Psoas muscle (tissue), 8 donors: ENCODE data around the gene SH3PXD2B. TPM values are rescaled to one million over a fixed set of nuclear protein-coding genes. Genes with fewer than 3 reads are reported as not detected.
A peak's percentile ranks its signal among the peaks of the same experiment; 100 is the strongest.

Experiments
- ATAC-seq, 4 donors: fragments of 200-7000 bp; cut with Tn5 transposase; one replicate each; pipeline ENCODE4 v1.9.1; 2020; ENCODE audit warnings: moderate library complexity in 3 of 4, mild to moderate bottlenecking in 2 of 4
- DNase-seq, 2 donors: peaks; one replicate each; pipeline ENCODE4 v3.0.0-alpha.2; 2020
- H3K27ac ChIP-seq: fragments of 200-600 bp; one replicate; pipeline ENCODE4 v1.8.0; 2022
- H3K27me3 ChIP-seq, 3 donors: fragments of 200-600 bp in 1 of 3; one replicate each; pipeline versions ENCODE4 v1.6.1 to v1.8.0; 2013 to 2022; ENCODE audit warnings: low read length in 2 of 3, mild to moderate bottlenecking in 2 of 3, moderate library complexity in 1 of 3; ENCODE audit not compliant: insufficient read depth in 3 of 3
- H3K36me3 ChIP-seq, 2 donors: fragments of 200-600 bp in 1 of 2; one replicate each; pipeline versions ENCODE4 v1.6.1 to v1.8.0; 2013 to 2022; ENCODE audit warnings: low read depth in 1 of 2, mild to moderate bottlenecking in 1 of 2, moderate library complexity in 1 of 2; ENCODE audit not compliant: insufficient read depth in 1 of 2
- H3K4me1 ChIP-seq: fragments of 200-600 bp; one replicate; pipeline ENCODE4 v1.8.0; 2022
- H3K4me3 ChIP-seq: fragments of 200-600 bp; one replicate; pipeline ENCODE4 v1.8.0; 2022; ENCODE audit warnings: mild to moderate bottlenecking
- H3K9me3 ChIP-seq: fragments of 200-600 bp; one replicate; pipeline ENCODE4 v1.8.0; 2022
- CTCF ChIP-seq: fragments of 200-600 bp; IDR thresholded peaks from one replicate; pipeline ENCODE4 v1.8.0; 2022; ENCODE audit warnings: antibody characterized with exemption
- WGBS, 3 donors: extraction: QIAGEN DNeasy Blood & Tissue Kit; methylation state at CpG; one replicate each; pipeline versions ENCODE4 v1.1.6 to v1.1.7; 2013; 5-methylcytosine and 5-hydroxymethylcytosine counted together
- intact Hi-C, 2 donors: fragments of 100-400 bp; cut with DNase I; formaldehyde crosslinking; loops; one replicate each; pipeline versions ENCODE4 v1.11.0 to v1.14.2; 2022
- long read RNA-seq, 2 donors: library from polyadenylated mRNA; unstranded; transcript quantifications; one replicate each; pipeline ENCODE4 v2.0.0, GENCODE V29; 2021
- polyA plus RNA-seq, 3 donors: library from polyadenylated mRNA; stranded (reverse); fragments of 200-250 nt; gene quantifications; one replicate each; pipeline ENCODE4 v1.2.3, GENCODE V29; 2013
- total RNA-seq, 4 donors: library from RNA; stranded (reverse); fragmentation: NEBNext Ultra II Directional in 2 of 4; extraction: Animal tissue kit (Norgen Biotek cat#: 25700) in 2 of 4; gene quantifications; one replicate each; pipeline versions ENCODE4 v1.2.1 to v1.2.4, GENCODE V29; 2021 to 2023
- donor health status: healthy with polysubstance abuse.
- donor health status: DM: no; HTN: no; CAD: no; lungs with moderate emphysema.
- donor health status: Bipolar disorder and iron deficiency.
- donor health status: healthy.
- donor health status: DM: yes; HTN: yes; CAD: no.
- donor health status: DM: no; HTN: no; CAD: no.
- donor health status: DM: no; HTN: no; CAD: no.
- donor health status: DM: yes; HTN: yes; CAD: no.

Gene SH3PXD2B
- total RNA-seq (1 to 10 TPM; 2.5 to 5.3 (median 3.0) TPM), polyA plus RNA-seq (1 to 10 TPM in 1 of 3 donors, under 1 TPM in 2; 0.58 to 2.5 (median 0.77) TPM)
- long read RNA-seq, donor 1 = 0 reads
- long read RNA-seq, donor 2 = 0 reads

- no peaks in the 10 kb centered on the region for H3K9me3 ChIP-seq
- H3K27me3 ChIP-seq = peaks cover 0 to 10% (median 4%) of the 10 kb centered on the region in 3 donors
- 3 to 8% (median 6%) methylated on average over 21 to 66 of the region's 89 CpGs for WGBS, 3 donors
- ATAC-seq (peak; percentile 39 to 61 (median 58)), DNase-seq (peak; percentile 73 to 75)
- H3K4me1 ChIP-seq = no peaks in the 10 kb centered on the region
- intact Hi-C loops = no loop called here
- TF ChIP-seq CTCF = no peak
- H3K4me3 ChIP-seq = peak within 1 kb of the TSS; percentile 79
- H3K27ac ChIP-seq = peak within 1 kb of the TSS; percentile 23
- no peaks in the 10 kb centered on the region for H3K36me3 ChIP-seq
Measured at GRCh38 chr5:172454358-172455086, at the start of gene SH3PXD2B. Gene SH3PXD2B, minus strand, starts transcription at chr5:172454525. Its CDS starts 173 bp downstream, at chr5:172454352.

GRCh38 chr5:172502969-172503368 lies 48.6 kb upstream of the SH3PXD2B start:
- ATAC-seq (no peak), DNase-seq (no peak)
- 91 to 97% (median 94%) methylated on average over 4 of the region's 4 CpGs for WGBS, 3 donors
- Histone ChIP-seq H3K9me3 (no peaks in the 10 kb centered on the region), H3K27me3 (peaks cover 0 to 7% (median 0%) of the 10 kb centered on the region in 3 donors), H3K4me1 (no peaks in the 10 kb centered on the region), H3K27ac (no peak overlapping the region), H3K36me3 (no peaks in the 10 kb centered on the region), H3K4me3 (no peak overlapping the region)
- intact Hi-C loops = no loop called here
- TF ChIP-seq CTCF = no peak

GRCh38 chr5:172502410-172502809 lies 48.1 kb upstream of the SH3PXD2B start:
- Histone ChIP-seq H3K9me3 (no peaks in the 10 kb centered on the region), H3K27me3 (peaks cover 0 to 7% (median 0%) of the 10 kb centered on the region in 3 donors), H3K4me3 (no peak overlapping the region), H3K4me1 (no peaks in the 10 kb centered on the region), H3K36me3 (no peaks in the 10 kb centered on the region), H3K27ac (no peak overlapping the region)
- 75 to 91% (median 82%) methylated on average over 8 of the region's 8 CpGs for WGBS, 3 donors
- intact Hi-C loops = no loop called here
- ATAC-seq (no peak), DNase-seq (no peak)
- no peak for TF ChIP-seq CTCF

- WGBS, 3 donors = 90 to 94% (median 92%) methylated on average over 7 of the region's 7 CpGs
- H3K36me3 ChIP-seq = no peaks in the 10 kb centered on the region
- intact Hi-C loops = no loop called here
- H3K4me3 ChIP-seq = no peak overlapping the region
- no peaks in the 10 kb centered on the region for H3K4me1 ChIP-seq
- DNase-seq (no peak), ATAC-seq (no peak)
- peaks cover 0 to 4% (median 0%) of the 10 kb centered on the region in 3 donors for H3K27me3 ChIP-seq
- TF ChIP-seq CTCF = no peak
- H3K27ac ChIP-seq = no peak overlapping the region
- no peaks in the 10 kb centered on the region for H3K9me3 ChIP-seq
Measured at GRCh38 chr5:172501708-172502320, 47.5 kb upstream of the SH3PXD2B start.
